Smooth muscle cell (in vitro differentiated cells): ENCODE data around the gene PIP4P1. TPM values are rescaled to one million over a fixed set of nuclear protein-coding genes. Genes with fewer than 3 reads are reported as not detected.

Source experiments
- DNase-seq: peaks from one replicate; lab custom pipeline; 2025; ENCODE audit not compliant: unreplicated experiment; lab: John Stamatoyannopoulos, UW
- H2AFZ ChIP-seq: fragments of 200-600 bp; sonication (generic); 2 replicates; pipeline ENCODE4 v1.6.0; 2016; ENCODE audit warnings: antibody characterized with exemption, low read depth, mild to moderate bottlenecking
- H3F3A ChIP-seq: fragments of 200-600 bp; sonication (generic); 2 replicates; pipeline ENCODE4 v1.6.0; 2017; ENCODE audit warnings: antibody characterized with exemption, low read depth
- H3K27ac ChIP-seq: fragments of 200-600 bp; sonication (generic); 2 replicates; pipeline ENCODE4 v1.5.1; 2016; ENCODE audit warnings: low read depth, mild to moderate bottlenecking
- H3K27me3 ChIP-seq: fragments of 200-600 bp; sonication (generic); 2 replicates; pipeline ENCODE4 v1.6.1; 2016; ENCODE audit warnings: low read depth, mild to moderate bottlenecking
- H3K36me3 ChIP-seq: fragments of 200-600 bp; sonication (generic); 2 replicates; pipeline ENCODE4 v1.5.1; 2016; ENCODE audit warnings: low read depth
- H3K4me1 ChIP-seq: fragments of 200-600 bp; sonication (generic); 2 replicates; pipeline ENCODE4 v1.5.1; 2016; ENCODE audit warnings: low read depth
- H3K4me2 ChIP-seq: fragments of 200-600 bp; sonication (generic); 2 replicates; pipeline ENCODE4 v1.6.0; 2016; ENCODE audit warnings: mild to moderate bottlenecking
- H3K4me3 ChIP-seq: fragments of 200-600 bp; sonication (generic); 2 replicates; pipeline ENCODE4 v1.5.1; 2016; ENCODE audit warnings: mild to moderate bottlenecking
- H3K79me2 ChIP-seq: fragments of 200-600 bp; sonication (generic); 2 replicates; pipeline ENCODE4 v1.6.0; 2016; ENCODE audit warnings: low read depth, mild to moderate bottlenecking
- H3K9ac ChIP-seq: fragments of 200-600 bp; sonication (generic); 2 replicates; pipeline ENCODE4 v1.6.0; 2016; ENCODE audit warnings: low read depth
- H3K9me3 ChIP-seq: fragments of 200-600 bp; sonication (generic); replicated peaks from 2 replicates; pipeline ENCODE4 v1.5.1; 2016; ENCODE audit warnings: low read depth
- H4K20me1 ChIP-seq: fragments of 200-600 bp; sonication (generic); 2 replicates; pipeline ENCODE4 v1.6.0; 2016; ENCODE audit warnings: low read depth
- WGBS: methylation state at CpG from one replicate; pipeline ENCODE4 v1.1.7; 2016; ENCODE audit warnings: low lambda C conversion rate; 5-methylcytosine and 5-hydroxymethylcytosine counted together
- polyA plus RNA-seq: library from polyadenylated mRNA; unstranded; fragments of >200 nt; fragmentation: Nextera tagmentation; extraction: Ambion mirVana; gene quantifications from 2 replicates; pipeline ENCODE4 v1.2.1, GENCODE V29; 2016
- total RNA-seq: library from RNA; depleted of rRNA; stranded (reverse); fragments of >200 nt; gene quantifications from 2 replicates; pipeline ENCODE4 v1.2.3, GENCODE V29; 2014
- TF ChIP-seq, protein P1 (sequence below): fragments of 200-600 bp; sonication (generic); IDR thresholded peaks from 2 replicates; pipeline ENCODE4 v1.5.1; 2017; ENCODE audit warnings: borderline replicate concordance, mild to moderate bottlenecking, antibody characterized with exemption; ENCODE audit not compliant: insufficient read depth, poor library complexity, severe bottlenecking

PIP4P1 gene
- total and polyA plus RNA-seq, 2 experiments from 2014 or later: 24.8 to 54.9 TPM

DNA sequence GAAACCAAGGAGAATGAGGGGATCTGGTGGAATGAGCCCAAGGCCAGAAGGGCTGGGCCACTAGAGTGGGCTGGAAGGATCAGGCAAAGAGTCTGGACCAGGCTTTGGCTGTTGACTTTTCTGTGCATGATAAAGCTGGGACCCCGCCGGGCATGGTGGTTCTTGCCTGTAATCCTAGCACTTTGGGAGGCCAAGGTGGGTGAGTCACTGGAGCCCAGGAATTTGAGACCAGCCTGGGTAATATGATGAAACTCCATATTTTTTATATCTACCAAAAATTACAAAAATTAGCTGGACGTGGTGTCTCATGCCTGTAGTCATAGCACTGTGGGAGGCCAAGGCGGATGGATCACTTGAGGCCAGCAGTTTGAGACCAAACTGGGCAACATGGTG is 24.9 kb downstream of the PIP4P1 start:
- H2AFZ ChIP-seq: no peak overlapping the region
- no peak overlapping the region for H3K27ac ChIP-seq
- TF ChIP-seq, protein P1, sequence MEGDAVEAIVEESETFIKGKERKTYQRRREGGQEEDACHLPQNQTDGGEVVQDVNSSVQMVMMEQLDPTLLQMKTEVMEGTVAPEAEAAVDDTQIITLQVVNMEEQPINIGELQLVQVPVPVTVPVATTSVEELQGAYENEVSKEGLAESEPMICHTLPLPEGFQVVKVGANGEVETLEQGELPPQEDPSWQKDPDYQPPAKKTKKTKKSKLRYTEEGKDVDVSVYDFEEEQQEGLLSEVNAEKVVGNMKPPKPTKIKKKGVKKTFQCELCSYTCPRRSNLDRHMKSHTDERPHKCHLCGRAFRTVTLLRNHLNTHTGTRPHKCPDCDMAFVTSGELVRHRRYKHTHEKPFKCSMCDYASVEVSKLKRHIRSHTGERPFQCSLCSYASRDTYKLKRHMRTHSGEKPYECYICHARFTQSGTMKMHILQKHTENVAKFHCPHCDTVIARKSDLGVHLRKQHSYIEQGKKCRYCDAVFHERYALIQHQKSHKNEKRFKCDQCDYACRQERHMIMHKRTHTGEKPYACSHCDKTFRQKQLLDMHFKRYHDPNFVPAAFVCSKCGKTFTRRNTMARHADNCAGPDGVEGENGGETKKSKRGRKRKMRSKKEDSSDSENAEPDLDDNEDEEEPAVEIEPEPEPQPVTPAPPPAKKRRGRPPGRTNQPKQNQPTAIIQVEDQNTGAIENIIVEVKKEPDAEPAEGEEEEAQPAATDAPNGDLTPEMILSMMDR: no peak

DNA sequence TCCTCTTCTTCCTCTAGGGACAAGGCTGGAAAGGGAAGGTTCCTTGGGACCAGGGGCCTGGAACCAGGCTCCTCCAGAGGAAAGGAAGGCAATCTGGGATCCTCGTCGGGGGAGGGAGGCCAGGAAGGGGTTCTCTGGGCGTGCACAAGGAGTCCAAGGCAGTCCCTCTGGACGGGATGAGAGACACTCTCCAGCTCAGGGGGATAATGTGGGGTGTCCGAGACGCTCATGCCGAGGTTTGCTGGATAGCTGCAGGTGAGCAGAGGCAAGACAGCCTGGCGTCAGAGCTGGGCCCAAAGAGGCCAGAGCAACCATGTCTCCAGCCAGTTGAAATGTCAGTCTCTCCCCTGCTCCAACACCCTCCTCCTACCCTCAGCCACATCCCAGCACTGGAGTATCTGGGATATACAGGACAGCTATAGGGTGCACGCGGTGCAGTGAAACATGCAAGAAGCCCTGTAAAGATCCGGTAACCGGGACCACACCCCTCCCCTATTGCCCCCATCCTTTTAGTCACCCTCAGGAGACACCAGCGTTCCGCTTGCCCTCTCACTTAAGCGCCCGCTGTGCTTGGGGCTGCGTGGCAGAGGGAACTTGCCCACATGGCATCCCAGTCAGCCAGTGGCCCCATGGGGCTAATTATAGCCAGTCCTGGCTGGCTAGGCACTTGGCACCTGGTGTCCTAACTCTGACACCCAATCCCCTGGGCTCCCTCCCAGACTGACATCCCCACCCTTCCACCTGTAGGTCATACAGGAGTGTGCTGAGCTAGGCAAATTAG is 25.5 kb downstream of the PIP4P1 start, which contains the start of gene KLHL33:
TSS of gene KLHL33 (minus strand) at position 585 of the 781 bp plus-strand sequence. CDS start at position 230, 355 bp downstream.
- Histone ChIP-seq H3K4me1 (no peaks in the 10 kb centered on the region), H3K27me3 (no peaks in the 10 kb centered on the region), H3K79me2 (no peaks in the 10 kb centered on the region), H3K4me3 (no peak within 1 kb of the TSS), H3K9ac (no peak within 1 kb of the TSS), H3K9me3 (no peaks in the 10 kb centered on the region), H3K4me2 (no peak within 1 kb of the TSS), H4K20me1 (no peaks in the 10 kb centered on the region), H3F3A (no peaks in the 10 kb centered on the region), H2AFZ (no peak within 1 kb of the TSS), H3K27ac (no peak within 1 kb of the TSS), H3K36me3 (no peaks in the 10 kb centered on the region)
- DNase-seq: no peak
- 92% methylated on average over 17 of the region's 17 CpGs for WGBS
- TF ChIP-seq, protein P1: no peak

More for the DNA sequence above, 24.9 kb downstream of the PIP4P1 start:
- Histone ChIP-seq H3K36me3 (no peaks in the 10 kb centered on the region), H3K9ac (no peak overlapping the region), H3K4me1 (no peaks in the 10 kb centered on the region), H3K27me3 (no peaks in the 10 kb centered on the region), H3K79me2 (no peaks in the 10 kb centered on the region), H3K4me3 (no peak overlapping the region), H3K4me2 (no peak overlapping the region), H4K20me1 (no peaks in the 10 kb centered on the region), H3K9me3 (no peaks in the 10 kb centered on the region), H3F3A (no peaks in the 10 kb centered on the region)
- WGBS: 71% methylated on average over 4 of the region's 4 CpGs
- DNase-seq: no peak

DNA sequence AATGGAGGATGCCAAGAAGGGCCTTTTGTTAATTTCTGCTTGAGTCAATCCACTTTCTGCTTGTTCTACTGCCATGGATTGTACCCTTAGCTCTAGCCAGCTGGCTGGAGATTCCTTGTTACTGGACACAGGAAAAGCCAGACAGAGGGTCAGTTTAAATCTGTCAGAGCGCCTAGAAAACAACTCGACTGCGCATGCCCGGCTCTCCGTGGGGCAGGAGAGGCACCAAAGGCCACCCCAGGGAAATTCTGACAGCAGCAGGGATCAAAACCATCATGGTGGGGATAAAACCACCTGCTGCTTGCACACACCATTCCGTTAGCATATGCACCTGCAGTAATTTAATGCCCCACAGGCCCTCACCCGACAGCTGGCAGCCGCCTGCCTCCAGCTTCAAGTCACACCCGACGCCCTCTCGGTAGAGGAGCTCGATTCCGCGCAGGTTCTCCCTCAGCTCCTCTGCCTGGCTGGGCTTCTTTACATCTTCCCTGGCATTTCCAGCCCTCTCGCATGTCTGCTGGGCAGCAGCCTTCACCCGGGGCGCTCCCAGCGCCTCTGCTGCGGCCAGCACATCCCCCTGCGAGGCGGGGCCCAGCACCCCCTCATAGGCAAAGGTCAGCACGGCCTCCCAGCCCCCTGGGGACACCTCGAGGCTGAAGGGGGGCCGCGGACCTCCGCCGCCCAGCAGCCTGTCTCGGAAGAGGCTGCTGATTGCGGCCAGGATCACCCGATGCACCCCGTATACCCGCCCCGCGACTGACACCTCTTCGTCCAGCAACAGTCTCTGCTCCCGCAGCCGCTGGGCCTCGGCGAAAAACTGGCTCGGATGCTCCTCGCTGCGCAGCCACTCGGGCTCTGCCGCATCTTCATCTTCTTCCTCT is 26.3 kb downstream of the PIP4P1 start:
- Histone ChIP-seq H2AFZ (no peak overlapping the region), H3K4me3 (no peak overlapping the region), H3F3A (no peaks in the 10 kb centered on the region), H3K9me3 (no peaks in the 10 kb centered on the region), H3K4me1 (no peaks in the 10 kb centered on the region), H4K20me1 (no peaks in the 10 kb centered on the region), H3K27ac (no peak overlapping the region), H3K79me2 (no peaks in the 10 kb centered on the region), H3K4me2 (no peak overlapping the region), H3K27me3 (no peaks in the 10 kb centered on the region), H3K36me3 (no peaks in the 10 kb centered on the region), H3K9ac (no peak overlapping the region)
- TF ChIP-seq, protein P1: no peak
- DNase-seq: no peak
- 82% methylated on average over 42 of the region's 44 CpGs for WGBS
